Body of pancreas (tissue), 4 donors: ENCODE results near the gene COX14. TPM values are rescaled to one million over a fixed set of nuclear protein-coding genes. Genes with fewer than 3 reads are reported as not detected.
A peak's percentile ranks its signal among the peaks of the same experiment; 100 is the strongest.

ENCODE experiments used
- ATAC-seq: fragments of 150-250 bp; one replicate; pipeline ENCODE4 v1.9.1; 2016
- DNase-seq, 4 donors: peaks; one replicate each; pipeline ENCODE4 v3.0.0-alpha.2; 2019
- H3K27ac ChIP-seq, 4 donors: fragments of 200-600 bp; sonication (generic); 1 replicate in 3 of 4; 2 replicates in 1 of 4; pipeline versions ENCODE4 v1.5.1 to v1.6.1; 2016 to 2019; ENCODE audit warnings: mild to moderate bottlenecking in 1 of 4, mixed read lengths in 1 of 4, moderate library complexity in 1 of 4
- H3K27me3 ChIP-seq, 2 donors: fragments of 200-600 bp; sonication (generic); one replicate each; pipeline ENCODE4 v1.6.0; 2016; ENCODE audit warnings: mild to moderate bottlenecking in 1 of 2
- H3K36me3 ChIP-seq, 2 donors: fragments of 200-600 bp; sonication (generic); replicated peaks in 1 of 2; 2 replicates each; pipeline ENCODE4 v1.5.1; 2016; ENCODE audit warnings: low read depth in 2 of 2; ENCODE audit not compliant: insufficient read depth in 1 of 2
- H3K4me1 ChIP-seq: fragments of 200-600 bp; sonication (generic); one replicate; pipeline ENCODE4 v1.6.0; 2016
- H3K4me3 ChIP-seq, 2 donors: fragments of 200-600 bp; sonication (generic); 1 replicate in 1 of 2; 2 replicates in 1 of 2; pipeline ENCODE4 v1.5.1; 2016 to 2019
- H3K9me3 ChIP-seq, 3 donors: fragments of 200-600 bp; sonication (generic); 1 replicate in 2 of 3; 2 replicates in 1 of 3; pipeline ENCODE4 v1.5.1; 2016
- CTCF ChIP-seq, 7 experiments: fragments of 450-650 bp in 4 of 7; fragments of 200-600 bp in 3 of 7; sonication (generic) in 3 of 7; IDR thresholded peaks; one replicate each; pipeline ENCODE4 v1.5.1; 2016 to 2019; ENCODE audit warnings: antibody characterized with exemption in 7 of 7
- POLR2A ChIP-seq, 3 donors: fragments of 450-650 bp; IDR thresholded peaks; one replicate each; pipeline ENCODE4 v1.6.1; 2016; ENCODE audit warnings: antibody characterized with exemption in 3 of 3, mild to moderate bottlenecking in 2 of 3
- WGBS, 2 donors: methylation state at CpG; one replicate each; pipeline ENCODE4 v1.1.5; 2017; 5-methylcytosine and 5-hydroxymethylcytosine counted together
- intact Hi-C: fragments of 100-400 bp; cut with DNase I; formaldehyde crosslinking; loops from one replicate; pipeline ENCODE4 v1.15.1; 2023
- total RNA-seq, 2 donors: library from RNA; depleted of rRNA; stranded (reverse); fragments of >200 nt; gene quantifications; one replicate each; pipeline ENCODE4 v1.1.0, GENCODE V29; 2016

Gene COX14
- total RNA-seq, 2 donors from 2014 or later: 14.5 to 47.8 TPM

GRCh38 chr12:50110762-50111351, 1.2 kb upstream of the COX14 start:
- H3K27me3 ChIP-seq: no peaks in the 10 kb centered on the region
- H3K4me1 ChIP-seq: peaks cover 44% of the 10 kb centered on the region
- TF ChIP-seq CTCF (IDR thresholded peaks at IDR 0.05) (no peak), POLR2A (IDR thresholded peaks at IDR 0.05) (peak in 2 of 3 donors; percentile 1 to 38)
- ATAC-seq (no peak), DNase-seq (peak; percentile 45 to 78 (median 68))
- H3K9me3 ChIP-seq: no peaks in the 10 kb centered on the region
- no peaks in the 10 kb centered on the region for H3K36me3 ChIP-seq
- intact Hi-C loops: no loop called here
- WGBS, 2 donors: 23 to 54% methylated on average over 2 to 7 of the region's 7 CpGs
- no peak overlapping the region for H3K4me3 ChIP-seq
- H3K27ac ChIP-seq: peak overlapping the region; percentile 68 to 97 (median 82)

GRCh38 chr12:50111395-50111692, 692 bp upstream of the COX14 start:
- TF ChIP-seq POLR2A (IDR thresholded peaks at IDR 0.05) (no peak), CTCF (IDR thresholded peaks at IDR 0.05) (no peak)
- no peaks in the 10 kb centered on the region for H3K36me3 ChIP-seq
- no peak overlapping the region for H3K4me3 ChIP-seq
- DNase-seq: no peak
- intact Hi-C loops: no loop called here
- H3K4me1 ChIP-seq: peaks cover 44% of the 10 kb centered on the region
- WGBS, 2 donors: 13 to 25% methylated on average over 12 to 19 of the region's 19 CpGs
- H3K9me3 ChIP-seq: no peaks in the 10 kb centered on the region
- ATAC-seq: no peak
- peak overlapping the region; percentile 68 to 97 (median 82) for H3K27ac ChIP-seq
- H3K27me3 ChIP-seq: no peaks in the 10 kb centered on the region

- ATAC-seq (peak; percentile 3), DNase-seq (peak in 2 of 4 donors; percentile 7 to 57)
- intact Hi-C loops: no loop called here
These were observed 601 bp downstream of the COX14 start for GRCh38 chr12:50112456-50113218.

GRCh38 chr12:50117057-50117622, 5.1 kb downstream of the COX14 start:
- no peaks in the 10 kb centered on the region for H3K27me3 ChIP-seq
- no peaks in the 10 kb centered on the region for H3K9me3 ChIP-seq
- peaks cover 0 to 2% of the 10 kb centered on the region in 2 donors for H3K36me3 ChIP-seq
- TF ChIP-seq CTCF (IDR thresholded peaks at IDR 0.05) (no peak), POLR2A (IDR thresholded peaks at IDR 0.05) (no peak)
- H3K27ac ChIP-seq: no peak overlapping the region
- H3K4me3 ChIP-seq: no peak overlapping the region
- ATAC-seq (no peak), DNase-seq (no peak)
- intact Hi-C loops: no loop called here
- WGBS, 2 donors: 86 to 88% methylated on average over 6 of the region's 6 CpGs
- H3K4me1 ChIP-seq: peaks cover 27% of the 10 kb centered on the region

More at GRCh38 chr12:50112456-50113218, 601 bp downstream of the COX14 start:
- Histone ChIP-seq H3K27me3 (no peaks in the 10 kb centered on the region), H3K36me3 (no peaks in the 10 kb centered on the region), H3K9me3 (no peaks in the 10 kb centered on the region), H3K4me1 (peaks cover 52% of the 10 kb centered on the region), H3K27ac (peak overlapping the region; percentile 76 to 97 (median 96)), H3K4me3 (peak overlapping the region; percentile 42 to 71)
- TF ChIP-seq CTCF (IDR thresholded peaks at IDR 0.05): peak in 1 of 7 experiments; percentile 1
- no peak for TF ChIP-seq POLR2A (IDR thresholded peaks at IDR 0.05)
- WGBS, 2 donors: 7 to 11% methylated on average over 26 of the region's 26 CpGs
